ENCODE measurements around the gene BBS9. TPM values are rescaled to one million over a fixed set of nuclear protein-coding genes. Genes with fewer than 3 reads are reported as not detected.

BBS9 gene
- total and polyA plus RNA-seq, 9 of the 15 experiments (the other 6 are each of a cell fraction or from before 2014, with no cell fraction given), result 0.77 to 3.3 (median 2.4) TPM

GRCh38 chr7:33091111-33091531, 38.2 kb upstream of the BBS9 start:
- DNase-seq (ENCODE audit: extremely low read depth in 1 of 4, low spot score in 3 of 4), result no peak
- ChIA-PET POLR2A (interaction anchor here (0.6 to 1.4 kb wide), 2 partner anchors 8 to 11 kb away, joined by 3 to 4 read pairs; no protein-coding TSS in a partner anchor), CTCF (ENCODE audit: low intra/inter-chr PET ratio) (no interaction called here)
- in situ Hi-C loops (cut with MboI), result no loop called here
- Histone ChIP-seq H4K20me1 (replicated peaks; ENCODE audit: control insufficient read depth, insufficient read depth, low read length) (no peaks in the 10 kb centered on the region), H3K4me1 (replicated peaks in 1 of 2; ENCODE audit: control insufficient read depth in 2 of 2, insufficient read depth in 2 of 2, low read length in 2 of 2) (peaks cover 0 to 12% of the 10 kb centered on the region in 2 experiments; a peak in 3 of 5 replicates), H3K27ac (ENCODE audit: extremely low read depth, low read depth, low read length) (no peak overlapping the region), H3K9me3 (replicated peaks; ENCODE audit: control insufficient read depth, insufficient read depth, low read depth, low read length) (no peaks in the 10 kb centered on the region), H3K79me2 (ENCODE audit: control insufficient read depth, insufficient read depth, low read length) (no peaks in the 10 kb centered on the region), H2AFZ (ENCODE audit: low read depth, low read length) (no peak overlapping the region), H3K4me2 (ENCODE audit: insufficient read depth, low read length) (no peak overlapping the region), H3K36me3 (ENCODE audit: control insufficient read depth, insufficient read depth, low read length) (peaks cover 22% of the 10 kb centered on the region; the same call in 2 of the 3 replicates), H3K9ac (ENCODE audit: insufficient read depth in 1 of 2, low read depth in 2 of 2, low read length in 2 of 2) (no peak overlapping the region), H3K9me1 (ENCODE audit: control insufficient read depth, insufficient read depth, low read length) (no peaks in the 10 kb centered on the region), H3K4me3 (no peak overlapping the region), H3K27me3 (ENCODE audit: control insufficient read depth in 2 of 2, insufficient read depth in 2 of 2, low read length in 2 of 2) (no peaks in the 10 kb centered on the region)
- no TSS peak for BruUV-seq (replicated peaks)
- FAIRE-seq, result no peak
- TF ChIP-seq ZKSCAN3 (CRISPR knock-in tag; IDR thresholded peaks at IDR 0.05) (no peak), KLF16 (IDR thresholded peaks at IDR 0.05) (no peak), JUNB (CRISPR knock-in tag; conservative IDR thresholded peaks at IDR 0.05) (no peak), HDAC1 (IDR thresholded peaks at IDR 0.05) (no peak), IRF9 (tag; IDR thresholded peaks at IDR 0.05) (no peak), ATF1 (CRISPR knock-in tag; IDR thresholded peaks at IDR 0.05) (no peak), ATF1 (tag; IDR thresholded peaks at IDR 0.05) (no peak), C11orf30 (IDR thresholded peaks at IDR 0.05; ENCODE audit: low read depth) (no peak), CAMTA2 (CRISPR knock-in tag; conservative IDR thresholded peaks at IDR 0.05) (no peak), E2F3 (CRISPR knock-in tag; IDR thresholded peaks at IDR 0.05) (no peak), PHF21A (IDR thresholded peaks at IDR 0.05; ENCODE audit: borderline replicate concordance, low read depth) (no peak), RAD51 (IDR thresholded peaks at IDR 0.05; ENCODE audit: borderline replicate concordance, low read depth) (no peak)
- intact Hi-C loops (cut with micrococcal nuclease), result no loop called here
- 49% methylated on average over 4 of the region's 4 CpGs for WGBS (ENCODE audit: insufficient coverage, low coverage, missing lambda C conversion rate)
- no peak for ATAC-seq

Measured in K562 (cell line).